Ureter (tissue), 1 donor: Measurements from ENCODE around the gene ZNF688. TPM values are rescaled to one million over a fixed set of nuclear protein-coding genes. Genes with fewer than 3 reads are reported as not detected.
"Not testable (repeated sequence)": the region's sequence is repeated elsewhere in the genome, so short reads cannot be mapped to it uniquely, and the experiment has no call there.

Experiments
- DNase-seq: peaks from one replicate; pipeline ENCODE4 v3.0.0-alpha.2; 2020; ENCODE audit warnings: low spot score
- total RNA-seq: library from RNA; stranded (reverse); gene quantifications from one replicate; pipeline ENCODE4 v1.2.4, GENCODE V29; 2023
- donor health status: DM: yes; HTN: yes; CAD: no.

The ZNF688 gene
- total RNA-seq, 1 donor from 2014 or later = 10.8 TPM

DNA sequence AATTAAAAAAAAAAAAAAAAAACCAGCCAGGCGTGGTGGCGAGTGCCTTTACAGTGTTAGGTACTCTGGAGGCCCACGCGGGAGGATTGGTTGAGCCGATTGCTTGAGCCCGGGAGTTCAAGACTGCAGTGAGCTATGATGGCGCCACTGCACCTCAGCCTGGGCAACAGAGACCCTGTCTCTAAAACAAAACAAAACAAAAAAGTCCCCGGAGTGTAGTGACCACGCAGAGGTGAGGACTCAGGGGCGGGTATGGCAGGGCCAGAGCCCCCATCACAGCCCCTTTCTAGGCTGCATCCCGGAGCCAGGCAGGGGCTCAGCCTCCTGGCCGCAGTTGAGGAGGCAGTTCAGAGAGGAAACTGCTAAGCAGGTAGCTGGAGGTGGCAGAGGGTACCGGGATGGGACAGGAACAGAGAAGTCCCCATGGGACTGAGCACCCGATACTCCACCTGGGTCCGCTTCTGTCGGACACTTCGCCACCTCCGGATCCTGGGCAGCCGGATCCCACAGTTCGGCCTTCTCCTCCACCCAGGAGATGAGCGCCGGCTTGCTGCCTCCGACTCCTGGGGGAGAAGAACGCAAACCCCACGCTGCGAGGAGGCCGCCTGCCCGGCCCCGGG, 37.7 kb downstream of the ZNF688 start:
- no peak for DNase-seq

DNA sequence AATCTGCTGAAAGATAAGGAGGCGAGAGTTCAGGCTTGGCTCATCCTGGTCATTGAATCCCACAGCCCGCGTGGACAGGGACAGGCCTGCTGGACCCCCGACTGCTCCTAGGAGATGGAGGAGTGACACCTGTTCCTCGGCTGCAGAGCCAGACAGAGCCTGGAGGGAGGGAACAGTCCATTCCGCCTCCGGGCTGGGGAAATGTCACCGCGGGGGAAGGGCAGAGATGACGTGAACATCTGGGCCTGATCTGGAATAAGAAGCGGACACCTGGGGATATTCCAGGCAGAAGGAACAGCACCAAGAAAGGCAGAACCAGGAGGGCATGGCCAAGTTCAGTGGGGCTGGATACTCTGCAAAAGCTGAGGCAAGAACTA, 38.4 kb downstream of the ZNF688 start:
- DNase-seq = no peak

- no peak for DNase-seq
Measured at GRCh38 chr16:30532285-30533145, 39.0 kb downstream of the ZNF688 start.

DNA sequence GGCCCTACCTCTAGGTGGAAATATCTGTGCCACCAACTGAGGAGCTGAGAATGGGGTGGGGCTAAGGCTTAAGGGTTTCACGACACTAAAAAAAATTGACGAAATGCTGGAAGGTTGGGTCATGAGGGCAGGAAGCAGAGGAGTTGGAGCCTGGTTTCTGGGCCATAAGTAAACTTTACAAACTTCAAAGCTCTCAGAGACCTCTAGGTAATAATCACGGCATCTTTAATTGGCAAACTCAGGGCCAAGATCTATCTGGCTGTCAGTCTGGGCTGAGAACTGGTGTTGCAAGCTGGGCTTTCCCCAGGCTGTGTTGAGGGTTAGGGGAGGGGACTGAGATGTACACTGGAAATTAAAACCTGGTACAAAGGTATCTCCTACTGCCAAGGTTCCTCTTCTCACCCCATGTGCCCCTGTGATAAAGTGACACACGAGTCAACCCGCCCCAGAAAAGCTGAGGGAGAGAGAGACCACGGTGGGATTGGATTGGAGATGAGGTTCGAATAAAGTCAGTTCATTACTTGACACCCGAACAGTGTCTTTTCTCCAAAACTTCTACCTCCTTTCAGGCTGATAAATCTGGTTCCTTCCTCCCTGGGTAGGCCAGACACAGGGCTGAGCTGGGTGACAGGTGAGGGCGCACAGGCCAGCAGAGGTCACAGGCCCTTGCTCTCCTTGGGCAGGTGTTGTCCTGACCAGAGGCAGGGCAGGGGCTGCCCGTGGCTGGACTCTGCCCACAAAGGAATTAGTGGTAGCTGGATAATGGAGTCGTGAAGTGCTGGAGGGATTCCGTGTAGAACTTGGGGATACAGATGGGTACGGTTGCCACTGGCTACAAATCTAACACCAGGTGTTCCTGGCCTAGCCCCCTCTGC, 41.1 kb downstream of the ZNF688 start:
- no peak for DNase-seq

- DNase-seq = no peak
Measured at GRCh38 chr16:30528799-30529457, 42.6 kb downstream of the ZNF688 start.

- peak; percentile 70 for DNase-seq
Measured at GRCh38 chr16:30527635-30528178, 43.8 kb downstream of the ZNF688 start.

- DNase-seq = peak; percentile 98
Measured at GRCh38 chr16:30526823-30527634, 44.5 kb downstream of the ZNF688 start.

DNA sequence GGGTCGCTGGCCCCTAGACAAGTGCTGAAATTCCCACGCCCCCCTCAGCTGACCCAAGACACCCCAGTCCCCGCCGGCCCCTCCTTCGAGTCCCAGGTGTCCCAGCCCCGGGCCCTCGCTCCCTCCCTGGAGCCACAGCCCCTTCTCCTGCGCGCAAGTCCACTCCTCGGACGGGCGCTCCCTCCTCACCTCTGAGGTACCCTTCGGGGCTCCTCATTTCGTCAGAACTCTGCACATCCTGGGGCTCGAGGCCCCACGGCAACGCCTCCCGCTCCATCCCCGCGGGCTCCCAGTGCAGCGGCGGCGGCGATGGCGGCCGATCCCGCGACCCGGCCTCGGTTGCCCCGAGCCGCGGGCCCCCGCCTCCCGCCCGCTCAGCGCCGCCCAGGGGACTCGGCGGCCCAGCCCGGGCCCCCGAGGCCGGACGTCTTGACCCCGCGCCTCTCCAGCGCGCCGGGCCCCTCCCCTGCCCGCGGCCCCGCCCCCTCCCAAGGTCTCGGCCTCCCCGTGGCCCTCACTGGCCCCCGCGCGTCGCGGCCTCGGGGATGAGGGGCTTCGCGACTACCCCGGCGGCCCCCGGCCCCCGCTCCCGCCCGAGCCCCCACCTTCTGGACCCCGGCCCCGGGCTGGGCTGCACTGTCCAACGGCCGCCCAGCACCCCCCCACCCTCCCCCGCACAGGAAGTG, 45.2 kb downstream of the ZNF688 start, which contains the start of gene ZNF768:
ZNF768 (minus strand) TSS at position 430 of the 686 bp plus-strand sequence; CDS start at position 277, 153 bp downstream.
- DNase-seq = no peak

DNA sequence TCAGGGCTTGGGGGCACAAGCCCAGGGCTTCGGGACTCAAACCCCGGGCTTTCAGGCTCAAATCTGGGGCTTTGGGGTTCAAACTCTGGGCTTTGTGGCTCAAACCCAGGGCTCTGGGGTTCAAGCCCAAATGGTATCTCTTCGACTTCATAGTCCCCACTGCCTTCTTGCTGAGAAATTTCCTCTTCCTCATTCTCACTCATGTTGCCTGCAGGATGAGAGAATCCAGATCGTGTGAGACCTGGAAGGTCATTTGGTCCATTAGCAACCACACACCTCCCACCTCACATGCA, 45.7 kb downstream of the ZNF688 start:
- no peak for DNase-seq

GRCh38 chr16:30524575-30525568, 46.6 kb downstream of the ZNF688 start:
- no peak for DNase-seq

DNA sequence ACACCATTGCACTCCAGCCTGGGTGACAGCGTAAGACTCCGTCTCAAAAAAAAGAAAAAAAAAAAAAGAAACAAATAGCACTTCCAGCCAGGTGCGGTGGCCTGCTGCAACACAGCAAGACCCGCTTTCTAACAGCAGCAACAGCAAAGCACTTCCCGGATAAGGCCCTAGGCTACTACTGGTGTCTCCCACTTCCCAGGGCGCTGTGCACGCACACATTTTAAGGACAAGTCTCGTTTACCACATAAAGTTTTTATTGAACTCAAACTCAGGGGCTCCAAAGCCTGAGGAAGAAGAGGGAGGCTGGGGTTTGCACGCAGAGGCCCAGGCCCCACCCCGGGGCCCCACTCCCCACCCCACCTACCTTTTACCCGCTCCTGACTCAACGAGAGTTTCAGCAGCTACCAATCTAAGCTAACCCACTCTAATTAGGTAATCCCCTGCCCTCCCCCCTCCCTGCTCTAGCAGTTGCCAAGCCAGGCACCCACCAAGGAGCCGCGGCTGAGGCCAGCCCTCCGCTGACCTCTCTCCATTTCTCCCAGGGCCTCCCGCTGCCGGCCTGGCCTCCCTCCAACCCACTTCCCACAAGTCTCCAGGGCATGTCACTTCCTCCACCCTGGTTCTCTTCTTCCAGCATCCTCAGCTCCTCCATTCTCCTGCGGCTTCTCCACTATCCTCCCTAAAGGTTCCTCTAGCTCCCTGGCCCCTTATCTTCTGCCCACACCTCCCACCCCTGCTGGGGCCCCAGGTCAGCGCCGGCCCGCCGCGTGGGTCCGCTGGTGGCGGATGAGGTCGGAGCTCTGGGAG, 47.5 kb downstream of the ZNF688 start:
- no peak for DNase-seq

- DNase-seq = not testable (repeated sequence)
Measured at GRCh38 chr16:30522702-30523463, 48.6 kb downstream of the ZNF688 start.

- DNase-seq = no peak
Measured at GRCh38 chr16:30521873-30522641, 49.5 kb downstream of the ZNF688 start.

- DNase-seq = no peak
Measured at GRCh38 chr16:30521476-30521872, 50.0 kb downstream of the ZNF688 start.
